ENCODE data around the gene KCNMB2.

DNA sequence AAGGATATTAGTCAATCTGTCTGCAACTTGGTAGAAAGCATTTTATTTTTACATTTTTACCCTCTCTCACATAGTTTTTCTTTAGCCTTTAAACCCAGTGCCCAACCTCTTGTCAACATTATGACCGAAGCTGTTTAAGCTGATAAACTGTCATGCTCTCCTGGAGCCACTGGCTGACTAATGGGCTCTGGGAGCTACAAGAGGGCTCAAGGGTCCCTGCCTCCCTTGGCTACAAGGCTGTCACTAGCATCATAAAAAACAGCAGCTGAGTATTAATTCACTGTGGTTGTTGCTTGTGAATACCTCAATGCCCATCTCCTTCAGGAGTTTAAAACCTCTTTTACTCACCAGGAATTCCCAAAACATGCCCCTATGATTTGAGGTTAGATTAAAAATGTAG is 297.5 kb downstream of the KCNMB2 start:
- TF ChIP-seq, protein P1, sequence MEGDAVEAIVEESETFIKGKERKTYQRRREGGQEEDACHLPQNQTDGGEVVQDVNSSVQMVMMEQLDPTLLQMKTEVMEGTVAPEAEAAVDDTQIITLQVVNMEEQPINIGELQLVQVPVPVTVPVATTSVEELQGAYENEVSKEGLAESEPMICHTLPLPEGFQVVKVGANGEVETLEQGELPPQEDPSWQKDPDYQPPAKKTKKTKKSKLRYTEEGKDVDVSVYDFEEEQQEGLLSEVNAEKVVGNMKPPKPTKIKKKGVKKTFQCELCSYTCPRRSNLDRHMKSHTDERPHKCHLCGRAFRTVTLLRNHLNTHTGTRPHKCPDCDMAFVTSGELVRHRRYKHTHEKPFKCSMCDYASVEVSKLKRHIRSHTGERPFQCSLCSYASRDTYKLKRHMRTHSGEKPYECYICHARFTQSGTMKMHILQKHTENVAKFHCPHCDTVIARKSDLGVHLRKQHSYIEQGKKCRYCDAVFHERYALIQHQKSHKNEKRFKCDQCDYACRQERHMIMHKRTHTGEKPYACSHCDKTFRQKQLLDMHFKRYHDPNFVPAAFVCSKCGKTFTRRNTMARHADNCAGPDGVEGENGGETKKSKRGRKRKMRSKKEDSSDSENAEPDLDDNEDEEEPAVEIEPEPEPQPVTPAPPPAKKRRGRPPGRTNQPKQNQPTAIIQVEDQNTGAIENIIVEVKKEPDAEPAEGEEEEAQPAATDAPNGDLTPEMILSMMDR (IDR thresholded peaks at IDR 0.05; ENCODE audit: insufficient read depth, low read length): no peak
- no peak for TF ChIP-seq GABPA (IDR thresholded peaks at IDR 0.05; ENCODE audit: low read depth)
- TF ChIP-seq, protein P2, sequence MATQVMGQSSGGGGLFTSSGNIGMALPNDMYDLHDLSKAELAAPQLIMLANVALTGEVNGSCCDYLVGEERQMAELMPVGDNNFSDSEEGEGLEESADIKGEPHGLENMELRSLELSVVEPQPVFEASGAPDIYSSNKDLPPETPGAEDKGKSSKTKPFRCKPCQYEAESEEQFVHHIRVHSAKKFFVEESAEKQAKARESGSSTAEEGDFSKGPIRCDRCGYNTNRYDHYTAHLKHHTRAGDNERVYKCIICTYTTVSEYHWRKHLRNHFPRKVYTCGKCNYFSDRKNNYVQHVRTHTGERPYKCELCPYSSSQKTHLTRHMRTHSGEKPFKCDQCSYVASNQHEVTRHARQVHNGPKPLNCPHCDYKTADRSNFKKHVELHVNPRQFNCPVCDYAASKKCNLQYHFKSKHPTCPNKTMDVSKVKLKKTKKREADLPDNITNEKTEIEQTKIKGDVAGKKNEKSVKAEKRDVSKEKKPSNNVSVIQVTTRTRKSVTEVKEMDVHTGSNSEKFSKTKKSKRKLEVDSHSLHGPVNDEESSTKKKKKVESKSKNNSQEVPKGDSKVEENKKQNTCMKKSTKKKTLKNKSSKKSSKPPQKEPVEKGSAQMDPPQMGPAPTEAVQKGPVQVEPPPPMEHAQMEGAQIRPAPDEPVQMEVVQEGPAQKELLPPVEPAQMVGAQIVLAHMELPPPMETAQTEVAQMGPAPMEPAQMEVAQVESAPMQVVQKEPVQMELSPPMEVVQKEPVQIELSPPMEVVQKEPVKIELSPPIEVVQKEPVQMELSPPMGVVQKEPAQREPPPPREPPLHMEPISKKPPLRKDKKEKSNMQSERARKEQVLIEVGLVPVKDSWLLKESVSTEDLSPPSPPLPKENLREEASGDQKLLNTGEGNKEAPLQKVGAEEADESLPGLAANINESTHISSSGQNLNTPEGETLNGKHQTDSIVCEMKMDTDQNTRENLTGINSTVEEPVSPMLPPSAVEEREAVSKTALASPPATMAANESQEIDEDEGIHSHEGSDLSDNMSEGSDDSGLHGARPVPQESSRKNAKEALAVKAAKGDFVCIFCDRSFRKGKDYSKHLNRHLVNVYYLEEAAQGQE (IDR thresholded peaks at IDR 0.05; ENCODE audit: insufficient replicate concordance, low read depth): no peak

Data from HL-60 (cell line).